Heart left ventricle (tissue), 16 donors: ENCODE results near the gene LAMA2. TPM values are rescaled to one million over a fixed set of nuclear protein-coding genes. Genes with fewer than 3 reads are reported as not detected.

Source experiments
- ATAC-seq, 4 donors: fragments of 200-7000 bp; cut with Tn5 transposase; one replicate each; pipeline ENCODE4 v1.9.1; 2020 to 2022; ENCODE audit warnings: moderate library complexity in 4 of 4, mild to moderate bottlenecking in 3 of 4, moderate number of reproducible peaks in 1 of 4
- DNase-seq, 5 donors: peaks; one replicate each; pipeline ENCODE4 v3.0.0-alpha.2; 2020
- H3K27ac ChIP-seq, 12 donors: fragments of 200-600 bp; sonication (generic) in 4 of 12; one replicate each; pipeline versions ENCODE4 v1.5.0 to v1.8.0; 2016 to 2022; ENCODE audit warnings: mild to moderate bottlenecking in 2 of 12
- H3K27me3 ChIP-seq, 9 donors: fragments of 200-600 bp; sonication (generic) in 2 of 9; one replicate each; pipeline versions ENCODE4 v1.5.1 to v1.8.0; 2016 to 2022; ENCODE audit warnings: mild to moderate bottlenecking in 3 of 9
- H3K36me3 ChIP-seq, 9 donors: fragments of 200-600 bp; sonication (generic) in 2 of 9; one replicate each; pipeline versions ENCODE4 v1.5.0 to v1.8.0; 2018 to 2022; ENCODE audit warnings: mild to moderate bottlenecking in 2 of 9
- H3K4me1 ChIP-seq, 12 donors: fragments of 200-600 bp; sonication (generic) in 4 of 12; one replicate each; pipeline versions ENCODE4 v1.5.0 to v1.8.0; 2016 to 2022; ENCODE audit warnings: mild to moderate bottlenecking in 3 of 12
- H3K4me3 ChIP-seq, 12 donors: fragments of 200-600 bp; sonication (generic) in 4 of 12; one replicate each; pipeline versions ENCODE4 v1.5.0 to v1.8.0; 2017 to 2022; ENCODE audit warnings: mild to moderate bottlenecking in 9 of 12, moderate library complexity in 4 of 12
- H3K9me3 ChIP-seq, 12 donors: fragments of 200-600 bp; sonication (generic) in 4 of 12; one replicate each; pipeline versions ENCODE4 v1.5.0 to v1.8.0; 2016 to 2022; ENCODE audit warnings: mild to moderate bottlenecking in 1 of 12
- POLR2A ChIP-seq, 2 donors: fragments of 450-650 bp; IDR thresholded peaks; one replicate each; pipeline ENCODE4 v1.6.1; 2017; ENCODE audit warnings: antibody characterized with exemption in 2 of 2, mild to moderate bottlenecking in 2 of 2, moderate library complexity in 2 of 2
- WGBS, 4 donors: extraction: QIAGEN DNeasy Blood & Tissue Kit in 2 of 4; methylation state at CpG; one replicate each; pipeline versions ENCODE4 v1.1.5 to v1.1.7; 2013 to 2018; 5-methylcytosine and 5-hydroxymethylcytosine counted together
- intact Hi-C, 10 donors: fragments of 100-400 bp; cut with DNase I; formaldehyde crosslinking; loops; one replicate each; pipeline versions ENCODE4 v1.11.1 to v1.14.2; 2022
- polyA plus RNA-seq, 2 donors: library from polyadenylated mRNA; stranded (reverse); fragments of 200-250 nt; gene quantifications; one replicate each; pipeline ENCODE4 v1.2.3, GENCODE V29; 2013
- total RNA-seq, 9 donors: library from RNA; depleted of rRNA in 2 of 9; stranded (reverse); fragments of >200 nt in 2 of 9; fragmentation: NEBNext Ultra II Directional in 3 of 9; extraction: Animal tissue kit (Norgen Biotek cat#: 25700) in 3 of 9; gene quantifications; one replicate each; pipeline versions ENCODE4 v1.1.0 to v1.2.4, GENCODE V29; 2016 to 2023
- TF ChIP-seq, protein P1 (sequence below), 12 donors: fragments of 200-600 bp; sonication (generic) in 4 of 12; IDR thresholded peaks; one replicate each; pipeline versions ENCODE4 v1.5.0 to v1.8.0; 2018 to 2022; ENCODE audit warnings: antibody characterized with exemption in 12 of 12, mild to moderate bottlenecking in 5 of 12
- donor health status: ischemic (EF 13 %, LVEDD 7.1; RV severe dilation, severe dysfunction).
- donor health status: healthy with polysubstance abuse.
- donor health status: DM: no; HTN: yes; CAD: no.
- donor health status: DM: no; HTN: no; CAD: no.
- donor health status: ischemic (EF 25% LVEDD 6.9; RV normal size, moderate dysfunction).
- donor health status: ischemic (EF 25% LVEDD 5.7; RV mildly dilated, moderate dysfunction).
- donor health status: healthy.
- donor health status: DM: yes; HTN: yes; CAD: no.
- donor health status: ischemic (EF 35%, LVEDD 5.7; RV mildly dilated, moderate dysfunction).
- donor health status: nonischemic (EF 11% LVEDD 7.7; RV severe dilation, severe dysfunction).
- donor health status: DM: yes; HTN: yes; CAD: no.
- donor health status: PGD.
- donor health status: ischemic (EF 29% LVEDD 5.4; RV normal size, mild dysfunction).
- donor health status: nonischemic (EF 23%, LVEDD 6.1; RV moderate dilation, normal function).

The LAMA2 gene
- total and polyA plus RNA-seq, 11 donors: 34.8 to 299 (median 206) TPM

DNA sequence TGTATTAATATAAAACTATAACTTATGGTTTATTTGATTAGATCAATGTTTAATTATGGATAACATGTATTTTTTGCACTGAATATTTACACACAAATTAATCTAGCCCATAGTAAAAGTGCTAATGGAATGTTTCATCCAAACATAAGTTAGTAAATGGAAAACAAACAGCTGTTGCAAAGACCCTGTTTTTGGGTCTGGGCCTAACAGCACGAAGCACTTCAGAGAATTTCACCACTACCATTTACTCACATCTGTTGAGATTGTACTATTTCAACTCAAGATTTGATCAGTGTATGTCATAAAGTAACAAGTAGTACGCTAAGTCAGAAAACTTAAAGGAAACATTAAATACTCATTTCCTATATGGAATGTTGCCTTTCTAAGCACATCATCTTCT lies 359.6 kb downstream of the LAMA2 start:
- 60 to 71% (median 64%) methylated on average over 2 of the region's 2 CpGs for WGBS, 4 donors
- TF ChIP-seq, protein P1, sequence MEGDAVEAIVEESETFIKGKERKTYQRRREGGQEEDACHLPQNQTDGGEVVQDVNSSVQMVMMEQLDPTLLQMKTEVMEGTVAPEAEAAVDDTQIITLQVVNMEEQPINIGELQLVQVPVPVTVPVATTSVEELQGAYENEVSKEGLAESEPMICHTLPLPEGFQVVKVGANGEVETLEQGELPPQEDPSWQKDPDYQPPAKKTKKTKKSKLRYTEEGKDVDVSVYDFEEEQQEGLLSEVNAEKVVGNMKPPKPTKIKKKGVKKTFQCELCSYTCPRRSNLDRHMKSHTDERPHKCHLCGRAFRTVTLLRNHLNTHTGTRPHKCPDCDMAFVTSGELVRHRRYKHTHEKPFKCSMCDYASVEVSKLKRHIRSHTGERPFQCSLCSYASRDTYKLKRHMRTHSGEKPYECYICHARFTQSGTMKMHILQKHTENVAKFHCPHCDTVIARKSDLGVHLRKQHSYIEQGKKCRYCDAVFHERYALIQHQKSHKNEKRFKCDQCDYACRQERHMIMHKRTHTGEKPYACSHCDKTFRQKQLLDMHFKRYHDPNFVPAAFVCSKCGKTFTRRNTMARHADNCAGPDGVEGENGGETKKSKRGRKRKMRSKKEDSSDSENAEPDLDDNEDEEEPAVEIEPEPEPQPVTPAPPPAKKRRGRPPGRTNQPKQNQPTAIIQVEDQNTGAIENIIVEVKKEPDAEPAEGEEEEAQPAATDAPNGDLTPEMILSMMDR (IDR thresholded peaks at IDR 0.05): no peak
- no peak for TF ChIP-seq POLR2A (IDR thresholded peaks at IDR 0.05)
- Histone ChIP-seq H3K36me3 (peaks cover 0 to 18% (median 0%) of the 10 kb centered on the region in 9 donors), H3K27ac (peak overlapping the region in 4 of 12 donors; percentile 6 to 35 (median 16)), H3K27me3 (no peaks in the 10 kb centered on the region), H3K9me3 (no peaks in the 10 kb centered on the region), H3K4me3 (no peak overlapping the region), H3K4me1 (peaks cover 0 to 53% (median 25%) of the 10 kb centered on the region in 12 donors)
- peak in 1 of 4 donors; percentile 34 for ATAC-seq
- intact Hi-C loops: loop anchor here in 3 of 10 donors (10.0 kb wide), 3 partner anchors 108 to 438 kb away; no protein-coding TSS in a partner anchor
- DNase-seq: no peak

DNA sequence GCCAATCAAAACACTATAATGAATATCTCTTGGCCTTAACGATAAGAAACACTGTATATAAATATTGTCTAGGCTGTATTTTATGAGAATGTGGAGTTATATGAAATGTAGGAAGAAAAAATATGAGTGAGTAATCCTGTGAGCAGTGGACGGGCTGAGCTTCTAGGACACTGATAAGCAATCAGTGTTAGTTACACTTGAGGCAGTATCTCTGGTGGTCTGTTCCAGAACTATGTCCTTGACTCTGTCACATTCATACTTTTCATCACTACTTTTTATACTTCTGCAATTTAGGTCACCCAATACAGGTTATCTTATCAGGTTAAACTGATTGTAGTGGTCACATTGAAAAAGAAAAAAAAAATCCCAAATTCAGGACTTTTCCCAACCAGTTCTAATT lies 360.4 kb downstream of the LAMA2 start:
- Histone ChIP-seq H3K36me3 (peaks cover 0 to 18% (median 0%) of the 10 kb centered on the region in 9 donors), H3K27me3 (no peaks in the 10 kb centered on the region), H3K4me3 (no peak overlapping the region), H3K27ac (peak overlapping the region in 6 of 12 donors; percentile 6 to 54 (median 30)), H3K4me1 (peaks cover 0 to 62% (median 26%) of the 10 kb centered on the region in 12 donors), H3K9me3 (no peaks in the 10 kb centered on the region)
- no peak for TF ChIP-seq POLR2A (IDR thresholded peaks at IDR 0.05)
- TF ChIP-seq, protein P1 (IDR thresholded peaks at IDR 0.05): no peak
- DNase-seq (no peak), ATAC-seq (peak; percentile 46 to 82 (median 70))
- intact Hi-C loops: loop anchor here in 3 of 10 donors (10.0 kb wide), 3 partner anchors 109 to 439 kb away; no protein-coding TSS in a partner anchor
- 31 to 43% (median 38%) methylated on average over 2 of the region's 2 CpGs for WGBS, 4 donors

DNA sequence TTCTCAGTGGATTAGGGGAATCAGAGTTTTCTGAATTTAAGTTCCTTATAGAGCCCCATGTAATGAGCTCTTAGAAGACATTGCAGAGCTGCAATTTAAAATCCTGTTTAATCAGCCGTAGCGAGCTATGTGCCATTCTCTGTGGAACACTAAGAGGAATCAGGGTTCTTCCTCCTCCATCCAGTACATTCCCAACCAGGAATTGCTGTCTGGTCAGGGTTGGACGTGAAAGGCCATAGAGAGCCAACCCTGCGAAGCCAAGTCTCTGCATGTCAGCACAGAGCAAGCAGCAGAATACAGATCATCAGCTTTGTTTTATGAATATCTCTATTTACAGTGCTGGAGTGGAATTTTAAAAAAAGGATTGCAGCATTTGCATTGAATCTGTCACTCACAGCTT lies 366.0 kb downstream of the LAMA2 start:
- intact Hi-C loops: loop anchor here in 3 of 10 donors (10.0 kb wide), 3 partner anchors 114 to 444 kb away; no protein-coding TSS in a partner anchor
- ATAC-seq (peak; percentile 49 to 76 (median 67)), DNase-seq (no peak)
- Histone ChIP-seq H3K27ac (peak overlapping the region in 7 of 12 donors; percentile 11 to 51 (median 24)), H3K4me1 (peaks cover 0 to 36% (median 19%) of the 10 kb centered on the region in 12 donors), H3K9me3 (no peaks in the 10 kb centered on the region), H3K36me3 (peaks cover 0 to 47% (median 7%) of the 10 kb centered on the region in 9 donors), H3K4me3 (no peak overlapping the region), H3K27me3 (no peaks in the 10 kb centered on the region)
- no peak for TF ChIP-seq POLR2A (IDR thresholded peaks at IDR 0.05)
- TF ChIP-seq, protein P1 (IDR thresholded peaks at IDR 0.05): no peak
- WGBS, 4 donors: 31 to 46% (median 37%) methylated on average over 4 of the region's 4 CpGs

DNA sequence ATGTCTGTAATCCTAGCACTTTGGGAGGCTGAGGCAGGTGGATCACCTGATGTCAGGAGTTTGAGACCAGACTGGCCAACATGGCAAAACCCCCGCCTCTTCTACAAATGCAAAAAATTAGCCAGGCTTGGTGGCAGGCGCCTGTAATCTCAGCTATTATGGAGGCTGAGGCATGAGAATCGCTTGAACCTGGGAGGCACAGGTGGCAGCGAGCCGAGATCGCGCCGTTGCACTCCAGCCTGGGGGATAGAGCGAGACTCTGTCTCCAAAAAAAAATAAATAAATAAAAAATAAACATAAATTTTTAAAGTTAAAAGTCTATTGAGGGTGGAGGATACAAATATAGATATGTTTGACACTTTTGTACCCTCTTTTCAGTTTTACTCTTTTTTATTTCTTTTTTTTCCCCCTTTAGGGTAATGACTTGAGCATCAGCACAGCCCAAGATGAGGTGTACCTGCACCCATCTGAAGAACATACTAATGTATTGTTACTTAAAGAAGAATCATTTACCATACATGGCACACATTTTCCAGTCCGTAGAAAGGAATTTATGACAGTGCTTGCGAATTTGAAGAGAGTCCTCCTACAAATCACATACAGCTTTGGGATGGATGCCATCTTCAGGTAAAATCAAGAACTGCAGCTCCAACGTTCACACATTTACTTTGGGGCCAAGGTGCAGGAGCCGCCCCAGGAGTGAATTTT lies 368.9 kb downstream of the LAMA2 start:
- WGBS, 4 donors: 67 to 72% (median 70%) methylated on average over 13 of the region's 13 CpGs
- peaks cover 0 to 39% (median 20%) of the 10 kb centered on the region in 12 donors for H3K4me1 ChIP-seq
- H3K9me3 ChIP-seq: no peaks in the 10 kb centered on the region
- H3K27ac ChIP-seq: peak overlapping the region in 2 of 12 donors; percentile 41 to 42
- no peak for TF ChIP-seq POLR2A (IDR thresholded peaks at IDR 0.05)
- TF ChIP-seq, protein P1 (IDR thresholded peaks at IDR 0.05): peak; percentile 56 to 82 (median 74)
- H3K27me3 ChIP-seq: no peaks in the 10 kb centered on the region
- DNase-seq (peak in 1 of 5 donors; percentile 37), ATAC-seq (peak in 3 of 4 donors; percentile 30 to 34 (median 33))
- no peak overlapping the region for H3K4me3 ChIP-seq
- peaks cover 0 to 70% (median 8%) of the 10 kb centered on the region in 9 donors for H3K36me3 ChIP-seq
- intact Hi-C loops: loop anchor here in 7 of 10 donors (2.0 to 10.0 kb wide), 7 partner anchors 115 to 527 kb away; partner anchors contain the start of gene LAMA2 (in 1 of the 7)
